IMR-90 (cell line): Measurements from ENCODE around the gene MRM2.

Experiments used
- CEBPB ChIP-seq: IDR thresholded peaks from 2 replicates; pipeline ENCODE4 v1.6.1; 2012; ENCODE audit warnings: low read depth, low read length, improper control_type of control experiment
- CHD1 ChIP-seq: IDR thresholded peaks from 2 replicates; pipeline ENCODE4 v1.6.1; 2012; ENCODE audit warnings: low read depth, low read length, improper control_type of control experiment
- MAFK ChIP-seq: IDR thresholded peaks from 2 replicates; pipeline ENCODE4 v1.6.1; 2012; ENCODE audit warnings: low read depth, low read length, improper control_type of control experiment
- MAZ ChIP-seq: IDR thresholded peaks from 2 replicates; pipeline ENCODE4 v1.6.1; 2012; ENCODE audit warnings: low read depth, mild to moderate bottlenecking, low read length, improper control_type of control experiment, moderate library complexity, borderline replicate concordance
- NFE2L2 ChIP-seq: fragments of 150-350 bp; IDR thresholded peaks from 2 replicates; pipeline ENCODE4 v1.6.1; 2016; ENCODE audit warnings: low read depth, mild to moderate bottlenecking, low read length
- POLR2A ChIP-seq: IDR thresholded peaks from 2 replicates; pipeline ENCODE4 v1.6.1; 2012; ENCODE audit warnings: mild to moderate bottlenecking, low read depth, low read length
- RAD21 ChIP-seq: IDR thresholded peaks from 2 replicates; pipeline ENCODE4 v1.6.1; 2012; ENCODE audit warnings: low read length, improper control_type of control experiment
- RCOR1 ChIP-seq: IDR thresholded peaks from 2 replicates; pipeline ENCODE4 v1.6.1; 2012; ENCODE audit warnings: mild to moderate bottlenecking, low read length, improper control_type of control experiment; ENCODE audit not compliant: insufficient replicate concordance
- RFX5 ChIP-seq: IDR thresholded peaks from 2 replicates; pipeline ENCODE4 v1.8.0; 2012; ENCODE audit warnings: low read depth, mild to moderate bottlenecking, low read length, moderate library complexity
- SMC3 ChIP-seq: fragments of 150-350 bp; IDR thresholded peaks from 2 replicates; pipeline ENCODE4 v1.6.1; 2016; ENCODE audit warnings: low read depth, mild to moderate bottlenecking, antibody characterized with exemption, low read length, moderate library complexity
- TF ChIP-seq, protein P1 (sequence below): conservative IDR thresholded peaks from 2 replicates; pipeline ENCODE4 v1.5.1; 2012; ENCODE audit warnings: mild to moderate bottlenecking, low read depth, low read length, improper control_type of control experiment
- TF ChIP-seq, protein P2 (sequence below): fragments of 150-350 bp; IDR thresholded peaks from 2 replicates; pipeline ENCODE4 v1.6.1; 2017; ENCODE audit warnings: mild to moderate bottlenecking, antibody characterized with exemption, low read length, low read depth
- TF ChIP-seq, protein P3 (sequence below): fragments of 150-350 bp; IDR thresholded peaks from 2 replicates; pipeline ENCODE4 v1.6.1; 2016; ENCODE audit warnings: low read depth, mild to moderate bottlenecking, low read length, moderate library complexity, borderline replicate concordance

DNA sequence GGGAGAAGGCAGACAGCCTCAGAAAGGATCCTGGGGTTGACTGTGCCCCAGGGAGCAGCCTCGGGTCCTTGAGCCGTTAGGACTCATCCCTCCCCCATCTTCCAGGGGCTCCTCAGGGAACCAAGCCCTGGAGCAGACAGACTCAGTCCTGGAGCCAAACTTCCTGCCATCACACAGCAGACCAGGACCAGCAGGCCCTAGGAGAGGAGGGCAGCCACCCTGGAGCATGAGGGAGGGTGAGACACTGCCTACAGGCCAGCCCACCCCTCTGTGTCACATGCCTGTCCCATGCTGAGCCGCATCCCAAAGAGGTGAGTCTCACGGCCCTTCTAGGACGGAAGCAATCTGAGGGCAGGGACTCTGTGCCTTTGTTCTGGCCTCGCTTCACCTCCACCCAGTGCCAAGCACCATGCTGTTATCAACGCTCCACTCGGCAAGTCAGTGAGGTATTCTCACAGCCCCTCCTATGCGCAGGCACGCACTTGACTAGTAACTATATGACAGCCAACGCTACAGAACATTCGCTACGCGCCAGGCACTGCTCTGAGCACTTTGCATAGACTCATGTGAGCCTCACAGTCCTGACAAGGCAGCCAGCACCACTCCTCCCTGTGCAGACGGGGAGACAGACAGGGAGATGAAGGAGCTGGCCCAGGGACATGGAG, 28.3 kb downstream of the MRM2 start:
- TF ChIP-seq, protein P1, sequence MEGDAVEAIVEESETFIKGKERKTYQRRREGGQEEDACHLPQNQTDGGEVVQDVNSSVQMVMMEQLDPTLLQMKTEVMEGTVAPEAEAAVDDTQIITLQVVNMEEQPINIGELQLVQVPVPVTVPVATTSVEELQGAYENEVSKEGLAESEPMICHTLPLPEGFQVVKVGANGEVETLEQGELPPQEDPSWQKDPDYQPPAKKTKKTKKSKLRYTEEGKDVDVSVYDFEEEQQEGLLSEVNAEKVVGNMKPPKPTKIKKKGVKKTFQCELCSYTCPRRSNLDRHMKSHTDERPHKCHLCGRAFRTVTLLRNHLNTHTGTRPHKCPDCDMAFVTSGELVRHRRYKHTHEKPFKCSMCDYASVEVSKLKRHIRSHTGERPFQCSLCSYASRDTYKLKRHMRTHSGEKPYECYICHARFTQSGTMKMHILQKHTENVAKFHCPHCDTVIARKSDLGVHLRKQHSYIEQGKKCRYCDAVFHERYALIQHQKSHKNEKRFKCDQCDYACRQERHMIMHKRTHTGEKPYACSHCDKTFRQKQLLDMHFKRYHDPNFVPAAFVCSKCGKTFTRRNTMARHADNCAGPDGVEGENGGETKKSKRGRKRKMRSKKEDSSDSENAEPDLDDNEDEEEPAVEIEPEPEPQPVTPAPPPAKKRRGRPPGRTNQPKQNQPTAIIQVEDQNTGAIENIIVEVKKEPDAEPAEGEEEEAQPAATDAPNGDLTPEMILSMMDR: no peak
- TF ChIP-seq CEBPB: no peak
- TF ChIP-seq RAD21: no peak
- no peak for TF ChIP-seq MAZ
- TF ChIP-seq, protein P2, sequence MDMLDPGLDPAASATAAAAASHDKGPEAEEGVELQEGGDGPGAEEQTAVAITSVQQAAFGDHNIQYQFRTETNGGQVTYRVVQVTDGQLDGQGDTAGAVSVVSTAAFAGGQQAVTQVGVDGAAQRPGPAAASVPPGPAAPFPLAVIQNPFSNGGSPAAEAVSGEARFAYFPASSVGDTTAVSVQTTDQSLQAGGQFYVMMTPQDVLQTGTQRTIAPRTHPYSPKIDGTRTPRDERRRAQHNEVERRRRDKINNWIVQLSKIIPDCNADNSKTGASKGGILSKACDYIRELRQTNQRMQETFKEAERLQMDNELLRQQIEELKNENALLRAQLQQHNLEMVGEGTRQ: no peak
- no peak for TF ChIP-seq POLR2A
- TF ChIP-seq RCOR1: no peak
- no peak for TF ChIP-seq RFX5
- TF ChIP-seq SMC3: no peak
- TF ChIP-seq, protein P3, sequence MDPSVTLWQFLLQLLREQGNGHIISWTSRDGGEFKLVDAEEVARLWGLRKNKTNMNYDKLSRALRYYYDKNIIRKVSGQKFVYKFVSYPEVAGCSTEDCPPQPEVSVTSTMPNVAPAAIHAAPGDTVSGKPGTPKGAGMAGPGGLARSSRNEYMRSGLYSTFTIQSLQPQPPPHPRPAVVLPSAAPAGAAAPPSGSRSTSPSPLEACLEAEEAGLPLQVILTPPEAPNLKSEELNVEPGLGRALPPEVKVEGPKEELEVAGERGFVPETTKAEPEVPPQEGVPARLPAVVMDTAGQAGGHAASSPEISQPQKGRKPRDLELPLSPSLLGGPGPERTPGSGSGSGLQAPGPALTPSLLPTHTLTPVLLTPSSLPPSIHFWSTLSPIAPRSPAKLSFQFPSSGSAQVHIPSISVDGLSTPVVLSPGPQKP: no peak
- no peak for TF ChIP-seq NFE2L2
- TF ChIP-seq CHD1: no peak
- no peak for TF ChIP-seq MAFK
